ENCODE measurements around the gene PPM1J. TPM values are rescaled to one million over a fixed set of nuclear protein-coding genes. Genes with fewer than 3 reads are reported as not detected.

Gene PPM1J
- total and polyA plus RNA-seq, 2 of the 13 experiments (the other 11 are each of a cell fraction or from before 2014, with no cell fraction given): 0.07 to 0.22 TPM

DNA sequence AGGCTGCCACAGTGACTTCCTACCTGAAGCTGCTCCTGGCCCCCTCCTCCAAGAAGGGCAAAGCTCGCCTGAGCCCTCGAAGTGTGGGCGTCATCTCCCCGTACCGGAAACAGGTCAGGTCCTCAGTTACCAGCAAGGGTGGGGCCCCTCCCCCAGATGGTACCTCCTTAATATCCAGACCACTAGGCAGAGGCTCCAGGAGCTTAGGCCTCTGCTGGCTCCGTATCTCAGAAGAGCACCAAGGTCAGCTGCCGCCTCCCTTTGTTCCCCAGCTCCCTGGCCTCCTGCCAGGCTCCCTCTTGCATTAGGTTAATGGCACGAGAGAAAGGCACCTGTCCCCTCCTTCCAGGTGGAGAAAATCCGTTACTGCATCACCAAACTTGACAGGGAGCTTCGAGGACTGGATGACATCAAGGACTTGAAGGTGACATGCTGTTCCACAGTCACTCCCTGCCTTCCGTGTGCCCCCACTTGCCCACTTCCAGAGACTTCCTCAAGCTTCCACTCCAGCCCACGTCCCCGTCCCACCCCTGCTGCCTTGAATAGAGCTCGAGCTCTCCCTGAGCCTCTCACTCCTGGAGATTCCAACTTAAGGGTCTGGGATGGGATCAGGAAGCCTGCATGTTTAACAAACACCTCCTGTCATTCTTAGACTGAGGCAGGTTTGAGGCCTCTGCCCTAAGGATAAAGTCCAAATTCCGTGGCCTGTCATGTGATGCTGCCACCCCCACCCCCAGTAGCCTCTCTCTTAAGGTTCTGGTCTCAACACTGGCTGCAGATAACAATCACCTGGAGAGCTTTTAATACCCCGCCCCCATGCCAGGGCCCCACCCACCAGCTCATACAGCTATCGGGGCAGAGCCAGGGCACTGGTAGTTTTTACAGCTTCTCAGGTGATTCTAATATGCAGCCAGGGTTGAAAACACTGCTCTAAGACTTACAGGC, 16.5 kb downstream of the PPM1J start (continued):
- TF ChIP-seq, protein P1, sequence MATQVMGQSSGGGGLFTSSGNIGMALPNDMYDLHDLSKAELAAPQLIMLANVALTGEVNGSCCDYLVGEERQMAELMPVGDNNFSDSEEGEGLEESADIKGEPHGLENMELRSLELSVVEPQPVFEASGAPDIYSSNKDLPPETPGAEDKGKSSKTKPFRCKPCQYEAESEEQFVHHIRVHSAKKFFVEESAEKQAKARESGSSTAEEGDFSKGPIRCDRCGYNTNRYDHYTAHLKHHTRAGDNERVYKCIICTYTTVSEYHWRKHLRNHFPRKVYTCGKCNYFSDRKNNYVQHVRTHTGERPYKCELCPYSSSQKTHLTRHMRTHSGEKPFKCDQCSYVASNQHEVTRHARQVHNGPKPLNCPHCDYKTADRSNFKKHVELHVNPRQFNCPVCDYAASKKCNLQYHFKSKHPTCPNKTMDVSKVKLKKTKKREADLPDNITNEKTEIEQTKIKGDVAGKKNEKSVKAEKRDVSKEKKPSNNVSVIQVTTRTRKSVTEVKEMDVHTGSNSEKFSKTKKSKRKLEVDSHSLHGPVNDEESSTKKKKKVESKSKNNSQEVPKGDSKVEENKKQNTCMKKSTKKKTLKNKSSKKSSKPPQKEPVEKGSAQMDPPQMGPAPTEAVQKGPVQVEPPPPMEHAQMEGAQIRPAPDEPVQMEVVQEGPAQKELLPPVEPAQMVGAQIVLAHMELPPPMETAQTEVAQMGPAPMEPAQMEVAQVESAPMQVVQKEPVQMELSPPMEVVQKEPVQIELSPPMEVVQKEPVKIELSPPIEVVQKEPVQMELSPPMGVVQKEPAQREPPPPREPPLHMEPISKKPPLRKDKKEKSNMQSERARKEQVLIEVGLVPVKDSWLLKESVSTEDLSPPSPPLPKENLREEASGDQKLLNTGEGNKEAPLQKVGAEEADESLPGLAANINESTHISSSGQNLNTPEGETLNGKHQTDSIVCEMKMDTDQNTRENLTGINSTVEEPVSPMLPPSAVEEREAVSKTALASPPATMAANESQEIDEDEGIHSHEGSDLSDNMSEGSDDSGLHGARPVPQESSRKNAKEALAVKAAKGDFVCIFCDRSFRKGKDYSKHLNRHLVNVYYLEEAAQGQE (IDR thresholded peaks at IDR 0.05; ENCODE audit: borderline replicate concordance in 1 of 2, low read depth in 1 of 2, low read length in 2 of 2): peak in 1 of 2 experiments; percentile 48; a peak in 1 of 4 replicates
- TF ChIP-seq SYNCRIP (IDR thresholded peaks at IDR 0.05; ENCODE audit: insufficient read depth, low read depth, low read length): no peak
- TF ChIP-seq KLF16 (CRISPR knock-in tag; IDR thresholded peaks at IDR 0.05): peak in 1 of 2 experiments; percentile 17; a peak in 1 of 4 replicates
- TF ChIP-seq THAP11 (CRISPR knock-in tag; IDR thresholded peaks at IDR 0.05): peak; percentile 51; the same call in 1 of the 2 replicates
- TF ChIP-seq PRMT3 (CRISPR knock-in tag; IDR thresholded peaks at IDR 0.05; ENCODE audit: borderline replicate concordance, low read depth): no peak
- TF ChIP-seq RBM39 (IDR thresholded peaks at IDR 0.05; ENCODE audit: low read depth, low read length, poor library complexity, severe bottlenecking): no peak
- TF ChIP-seq HCFC1 (IDR thresholded peaks at IDR 0.05; ENCODE audit: low read depth, low read length): no peak
- TF ChIP-seq ZNF24 (IDR thresholded peaks at IDR 0.05): no peak
- TF ChIP-seq TBX3 (IDR thresholded peaks at IDR 0.05; ENCODE audit: borderline replicate concordance): 0 out of 2 replicates have a peak, but pooled peaks have one; percentile 32
- TF ChIP-seq ZFP82 (CRISPR knock-in tag; IDR thresholded peaks at IDR 0.05; ENCODE audit: borderline replicate concordance): no peak
- TF ChIP-seq, protein P2, sequence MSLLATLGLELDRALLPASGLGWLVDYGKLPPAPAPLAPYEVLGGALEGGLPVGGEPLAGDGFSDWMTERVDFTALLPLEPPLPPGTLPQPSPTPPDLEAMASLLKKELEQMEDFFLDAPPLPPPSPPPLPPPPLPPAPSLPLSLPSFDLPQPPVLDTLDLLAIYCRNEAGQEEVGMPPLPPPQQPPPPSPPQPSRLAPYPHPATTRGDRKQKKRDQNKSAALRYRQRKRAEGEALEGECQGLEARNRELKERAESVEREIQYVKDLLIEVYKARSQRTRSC (CRISPR knock-in tag; IDR thresholded peaks at IDR 0.05; ENCODE audit: low read depth): no peak
- TF ChIP-seq SIX4 (CRISPR knock-in tag; IDR thresholded peaks at IDR 0.05): no peak
- peak; percentile 42; the same call in 1 of the 2 replicates for TF ChIP-seq RBFOX2 (IDR thresholded peaks at IDR 0.05; ENCODE audit: low read depth, low read length)
- TF ChIP-seq, protein P3, sequence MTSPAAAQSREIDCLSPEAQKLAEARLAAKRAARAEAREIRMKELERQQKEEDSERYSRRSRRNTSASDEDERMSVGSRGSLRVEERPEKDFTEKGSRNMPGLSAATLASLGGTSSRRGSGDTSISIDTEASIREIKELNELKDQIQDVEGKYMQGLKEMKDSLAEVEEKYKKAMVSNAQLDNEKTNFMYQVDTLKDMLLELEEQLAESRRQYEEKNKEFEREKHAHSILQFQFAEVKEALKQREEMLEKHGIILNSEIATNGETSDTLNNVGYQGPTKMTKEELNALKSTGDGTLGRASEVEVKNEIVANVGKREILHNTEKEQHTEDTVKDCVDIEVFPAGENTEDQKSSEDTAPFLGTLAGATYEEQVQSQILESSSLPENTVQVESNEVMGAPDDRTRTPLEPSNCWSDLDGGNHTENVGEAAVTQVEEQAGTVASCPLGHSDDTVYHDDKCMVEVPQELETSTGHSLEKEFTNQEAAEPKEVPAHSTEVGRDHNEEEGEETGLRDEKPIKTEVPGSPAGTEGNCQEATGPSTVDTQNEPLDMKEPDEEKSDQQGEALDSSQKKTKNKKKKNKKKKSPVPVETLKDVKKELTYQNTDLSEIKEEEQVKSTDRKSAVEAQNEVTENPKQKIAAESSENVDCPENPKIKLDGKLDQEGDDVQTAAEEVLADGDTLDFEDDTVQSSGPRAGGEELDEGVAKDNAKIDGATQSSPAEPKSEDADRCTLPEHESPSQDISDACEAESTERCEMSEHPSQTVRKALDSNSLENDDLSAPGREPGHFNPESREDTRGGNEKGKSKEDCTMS (CRISPR knock-in tag; conservative IDR thresholded peaks at IDR 0.05): no peak
- no peak for TF ChIP-seq ZBTB38 (CRISPR knock-in tag; IDR thresholded peaks at IDR 0.05)
- no peak for TF ChIP-seq ZNF101 (CRISPR knock-in tag; IDR thresholded peaks at IDR 0.05; ENCODE audit: borderline replicate concordance, low read depth)
- TF ChIP-seq, protein P4, sequence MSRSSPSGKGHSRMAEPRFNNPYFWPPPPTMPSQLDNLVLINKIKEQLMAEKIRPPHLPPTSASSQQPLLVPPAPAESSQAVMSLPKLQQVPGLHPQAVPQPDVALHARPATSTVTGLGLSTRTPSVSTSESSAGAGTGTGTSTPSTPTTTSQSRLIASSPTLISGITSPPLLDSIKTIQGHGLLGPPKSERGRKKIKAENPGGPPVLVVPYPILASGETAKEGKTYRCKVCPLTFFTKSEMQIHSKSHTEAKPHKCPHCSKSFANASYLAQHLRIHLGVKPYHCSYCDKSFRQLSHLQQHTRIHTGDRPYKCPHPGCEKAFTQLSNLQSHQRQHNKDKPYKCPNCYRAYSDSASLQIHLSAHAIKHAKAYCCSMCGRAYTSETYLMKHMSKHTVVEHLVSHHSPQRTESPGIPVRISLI (CRISPR knock-in tag; IDR thresholded peaks at IDR 0.05; ENCODE audit: borderline replicate concordance): no peak
- TF ChIP-seq ZNF430 (CRISPR knock-in tag; IDR thresholded peaks at IDR 0.05): peak; percentile 63; the same call in 1 of the 2 replicates
- no peak for TF ChIP-seq ZNF383 (CRISPR knock-in tag; IDR thresholded peaks at IDR 0.05; ENCODE audit: borderline replicate concordance)
- TF ChIP-seq TMF1 (CRISPR knock-in tag; IDR thresholded peaks at IDR 0.05; ENCODE audit: low read depth): no peak

All from HepG2 (cell line).